Measurements from ENCODE around the gene PLA2G15.

The PLA2G15 gene, protein sequence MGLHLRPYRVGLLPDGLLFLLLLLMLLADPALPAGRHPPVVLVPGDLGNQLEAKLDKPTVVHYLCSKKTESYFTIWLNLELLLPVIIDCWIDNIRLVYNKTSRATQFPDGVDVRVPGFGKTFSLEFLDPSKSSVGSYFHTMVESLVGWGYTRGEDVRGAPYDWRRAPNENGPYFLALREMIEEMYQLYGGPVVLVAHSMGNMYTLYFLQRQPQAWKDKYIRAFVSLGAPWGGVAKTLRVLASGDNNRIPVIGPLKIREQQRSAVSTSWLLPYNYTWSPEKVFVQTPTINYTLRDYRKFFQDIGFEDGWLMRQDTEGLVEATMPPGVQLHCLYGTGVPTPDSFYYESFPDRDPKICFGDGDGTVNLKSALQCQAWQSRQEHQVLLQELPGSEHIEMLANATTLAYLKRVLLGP

DNA sequence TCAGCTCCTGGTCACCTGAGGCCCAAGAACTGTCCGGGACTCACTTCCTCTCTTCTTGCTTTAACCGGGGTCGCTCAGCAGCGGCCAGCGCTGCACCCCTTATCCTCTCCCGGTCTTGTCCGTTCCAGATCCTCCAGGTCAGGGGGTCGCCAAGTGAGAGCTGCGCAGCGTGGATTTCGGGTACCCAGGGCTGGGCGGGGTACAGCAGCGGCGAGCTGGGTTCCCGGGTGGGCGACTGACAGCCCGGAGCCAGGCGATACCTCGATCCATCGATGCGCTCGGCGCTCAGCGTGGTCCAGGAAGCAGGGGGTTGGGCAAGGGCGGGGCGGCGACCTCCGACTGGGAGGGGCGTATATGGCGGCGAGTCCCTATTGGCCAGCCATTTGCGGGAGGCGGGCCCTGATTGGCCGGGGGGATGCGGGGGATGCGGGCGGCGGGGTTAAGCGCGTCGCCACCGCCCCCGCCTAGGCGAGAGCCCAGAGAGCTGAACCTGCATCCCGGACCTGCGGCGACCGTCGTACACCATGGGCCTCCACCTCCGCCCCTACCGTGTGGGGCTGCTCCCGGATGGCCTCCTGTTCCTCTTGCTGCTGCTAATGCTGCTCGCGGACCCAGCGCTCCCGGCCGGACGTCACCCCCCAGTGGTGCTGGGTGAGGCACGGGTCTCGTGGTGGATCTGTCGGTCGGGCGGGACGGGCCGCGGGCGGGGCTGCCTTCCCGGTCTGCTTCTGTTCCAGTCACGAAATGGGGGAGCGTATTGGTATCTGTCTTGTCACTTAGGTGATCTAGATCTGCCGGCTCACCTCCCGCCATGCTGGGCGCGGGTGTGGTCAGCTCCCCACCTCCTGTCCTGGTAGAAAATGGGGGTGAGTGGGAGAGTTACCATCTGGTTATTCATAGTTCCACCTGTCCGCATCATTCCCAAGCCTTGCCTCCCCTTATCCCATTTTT lies at the start of gene PLA2G15:
Gene PLA2G15, plus strand, starts transcription at position 471 of the 951 bp plus-strand sequence. Its CDS starts 54 bp downstream, at position 525.
- DNase-seq: peak; percentile 94

DNA sequence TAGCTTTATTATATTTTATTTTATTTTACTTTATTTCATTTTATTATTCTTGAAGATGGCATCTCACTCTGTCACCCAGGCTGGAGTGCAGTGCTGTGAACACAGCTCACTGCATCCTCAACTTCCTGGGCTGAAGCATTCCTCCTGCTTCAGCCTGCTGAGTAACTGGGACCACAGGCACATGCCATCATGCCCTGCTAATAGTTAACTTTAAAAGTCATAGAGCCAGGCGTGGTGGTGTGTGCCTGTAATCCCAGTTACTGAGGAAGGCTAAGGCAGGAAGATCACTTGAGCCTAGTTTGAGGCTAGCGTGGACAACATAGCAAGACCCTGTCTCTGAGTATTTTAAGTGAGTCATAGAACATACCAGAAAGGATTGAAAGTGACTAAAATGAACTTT lies 47.9 kb upstream of the PLA2G15 start:
- DNase-seq: peak; percentile 30

DNA sequence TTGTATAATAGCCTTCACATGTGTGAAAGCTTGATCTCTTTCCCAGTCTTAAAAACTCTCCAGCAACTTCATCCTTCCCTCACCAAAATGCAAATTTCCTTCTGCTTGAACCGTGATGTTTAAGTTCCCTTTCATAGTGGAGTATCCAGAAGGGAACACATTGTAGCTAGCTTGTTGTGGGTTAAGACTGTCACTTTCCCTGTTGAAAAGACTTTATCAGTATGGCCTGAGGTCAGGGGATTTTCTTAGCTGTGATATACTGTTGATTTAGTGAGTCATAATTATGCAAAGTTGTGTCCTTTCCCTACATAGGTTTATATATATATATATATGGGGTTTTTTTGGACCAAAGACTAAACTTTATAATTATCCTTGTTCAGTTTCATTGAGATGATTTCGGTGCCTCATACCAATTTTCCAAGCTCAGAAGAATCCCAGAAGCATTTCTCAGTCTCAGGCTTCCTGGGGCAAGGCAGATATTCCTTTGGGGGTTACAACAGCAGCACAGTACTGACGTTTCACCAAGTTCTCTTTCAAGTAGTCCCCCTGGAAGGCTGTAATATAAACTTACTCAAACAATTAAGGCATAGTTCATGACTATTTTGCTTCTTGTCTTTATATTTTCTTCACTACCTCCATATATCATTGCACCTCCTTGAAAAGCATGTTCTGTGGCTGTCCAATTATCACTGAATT lies 44.9 kb upstream of the PLA2G15 start:
- DNase-seq: peak; percentile 56

DNA sequence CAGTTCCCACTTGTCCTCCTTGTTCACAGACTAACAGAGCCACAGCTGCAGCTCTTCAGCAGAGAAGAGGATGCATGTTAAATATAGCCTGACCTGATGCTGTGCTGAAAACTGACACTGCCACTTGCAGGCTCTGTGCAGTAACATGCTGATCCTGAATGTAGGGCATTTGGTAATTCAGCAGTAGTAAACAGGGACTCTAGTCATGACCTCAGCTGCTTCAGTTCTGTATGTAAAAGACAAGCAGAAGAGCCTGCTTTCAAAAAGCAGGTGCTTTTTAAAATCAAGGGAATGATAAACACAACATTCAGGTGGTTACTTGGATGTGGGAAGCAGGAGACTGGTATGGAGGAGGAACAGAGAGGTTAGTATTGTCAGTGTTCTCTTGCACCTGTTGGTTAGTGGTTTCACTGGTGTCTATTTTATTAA lies 43.1 kb upstream of the PLA2G15 start:
- DNase-seq: no peak

DNA sequence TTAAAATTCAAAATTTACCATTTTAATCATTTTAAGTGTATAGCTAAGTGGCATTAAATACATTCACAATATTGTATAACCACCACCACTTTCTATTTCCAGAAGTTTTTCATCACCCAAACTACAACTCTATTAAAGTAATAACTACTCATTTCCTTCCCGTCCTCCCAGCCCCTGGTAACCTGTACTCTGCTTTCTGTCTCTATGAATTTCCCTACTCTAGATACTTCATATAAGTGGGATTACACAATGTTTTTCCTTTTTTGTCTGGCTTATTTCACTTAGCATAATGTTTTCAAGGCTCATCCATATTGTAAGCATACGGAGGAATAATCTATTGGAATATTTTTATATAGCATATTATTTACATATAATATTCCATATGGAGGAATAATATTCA lies 38.9 kb upstream of the PLA2G15 start:
- no peak for DNase-seq

DNA sequence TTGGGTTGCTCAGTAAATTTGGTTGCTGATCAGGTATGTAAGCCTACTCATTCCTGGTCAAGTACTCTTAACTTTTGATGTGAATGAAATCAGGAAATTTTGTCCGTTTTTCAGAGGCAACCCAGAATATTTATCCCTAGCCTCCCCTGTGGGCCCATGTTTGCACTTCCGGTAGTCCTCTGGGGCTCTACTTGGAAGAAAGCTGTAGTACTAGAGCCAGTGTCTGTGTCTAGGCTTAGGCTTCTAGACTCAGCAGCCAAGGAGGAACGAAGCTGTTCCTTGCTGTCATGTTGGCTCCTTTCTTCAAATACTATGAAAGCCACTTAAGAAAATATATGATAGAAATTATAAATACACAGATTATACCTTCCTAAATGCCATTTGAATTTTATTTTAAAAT lies 30.4 kb upstream of the PLA2G15 start:
- no peak for DNase-seq

DNA sequence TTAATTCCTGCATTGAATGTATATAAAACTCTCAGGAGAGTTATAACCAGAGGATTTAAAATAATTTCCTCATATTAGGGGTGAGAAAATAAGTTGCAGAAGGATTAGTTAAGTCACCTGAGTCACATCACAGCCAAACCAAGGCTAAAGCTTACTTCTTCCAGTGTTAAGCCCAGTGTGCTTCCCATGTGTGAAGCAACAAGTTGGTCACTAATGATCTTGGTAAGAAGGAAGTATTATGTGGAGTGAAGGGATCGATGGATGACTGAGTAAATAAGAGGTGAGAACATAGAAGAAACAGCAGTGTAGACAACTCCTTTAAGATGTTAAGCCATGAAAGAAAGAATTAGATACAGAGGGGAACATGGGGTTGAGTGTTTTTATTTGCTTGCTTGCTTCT lies 29.9 kb upstream of the PLA2G15 start:
- no peak for DNase-seq

DNA sequence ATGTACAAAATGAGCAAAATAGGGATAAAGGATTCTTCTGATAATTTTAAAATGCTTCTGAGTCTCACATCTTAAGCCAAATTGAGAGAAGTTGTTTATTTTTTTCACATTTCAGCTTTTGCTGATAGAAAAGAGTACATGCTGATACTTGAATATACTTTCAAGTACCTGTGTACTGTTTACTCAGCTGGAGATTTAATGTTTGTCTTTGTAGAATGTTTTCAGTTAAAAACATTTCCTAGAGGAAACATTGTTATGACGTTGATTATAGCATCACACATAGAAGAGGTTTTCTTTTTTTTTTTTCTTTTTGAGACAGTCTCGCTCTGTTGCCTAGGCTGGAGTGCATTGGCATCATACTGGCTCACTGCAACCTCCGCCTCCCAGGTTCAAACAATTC lies 28.9 kb upstream of the PLA2G15 start:
- DNase-seq: no peak

DNA sequence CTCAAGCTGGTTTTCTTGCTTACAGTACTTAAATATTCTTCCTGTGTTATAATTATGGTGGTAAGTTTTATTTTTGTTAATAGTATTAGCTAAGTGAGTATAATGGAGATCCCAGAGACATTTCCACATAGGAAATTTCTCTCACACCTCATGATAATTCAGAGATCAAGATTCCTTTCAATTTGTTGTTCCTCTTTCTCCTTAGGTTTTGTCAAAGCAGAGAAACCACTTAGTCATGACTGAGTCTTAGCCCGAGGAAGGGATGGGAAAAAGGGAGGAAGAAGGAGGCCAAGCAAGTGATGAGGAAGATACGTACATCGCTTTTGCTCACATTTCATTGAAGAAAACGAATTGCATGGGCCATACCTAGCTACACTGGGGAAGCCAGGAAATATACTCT lies 27.7 kb upstream of the PLA2G15 start:
- DNase-seq: no peak

DNA sequence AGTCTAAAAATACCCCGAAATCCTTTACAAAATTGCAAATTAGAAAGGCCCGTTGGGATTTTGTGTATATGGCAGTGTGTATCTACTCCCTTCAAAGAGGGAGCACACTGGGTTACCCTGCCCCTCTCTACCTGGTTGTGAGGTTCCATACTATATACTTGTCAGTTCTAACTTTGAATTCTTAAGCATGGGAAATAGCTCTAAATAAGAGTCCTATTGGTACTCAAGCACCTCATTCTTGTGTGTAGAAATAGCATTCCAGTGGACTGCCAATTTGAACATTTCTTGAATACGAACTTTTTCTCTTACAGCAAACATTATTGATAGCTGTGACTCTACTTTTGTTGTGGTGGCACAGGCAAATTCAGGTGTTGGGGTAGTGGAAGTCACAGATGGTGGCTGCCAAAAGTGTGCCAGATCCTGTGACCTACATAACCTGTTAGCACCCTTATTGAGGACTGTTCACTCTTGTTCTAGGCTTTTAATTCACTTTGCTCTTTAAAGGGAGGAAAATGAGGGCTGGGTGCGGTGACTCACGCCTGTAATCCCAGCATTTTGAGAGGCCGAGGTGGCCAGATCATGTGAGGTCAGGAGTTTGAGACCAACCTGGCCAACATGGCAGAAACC lies 25.3 kb upstream of the PLA2G15 start:
- no peak for DNase-seq

DNA sequence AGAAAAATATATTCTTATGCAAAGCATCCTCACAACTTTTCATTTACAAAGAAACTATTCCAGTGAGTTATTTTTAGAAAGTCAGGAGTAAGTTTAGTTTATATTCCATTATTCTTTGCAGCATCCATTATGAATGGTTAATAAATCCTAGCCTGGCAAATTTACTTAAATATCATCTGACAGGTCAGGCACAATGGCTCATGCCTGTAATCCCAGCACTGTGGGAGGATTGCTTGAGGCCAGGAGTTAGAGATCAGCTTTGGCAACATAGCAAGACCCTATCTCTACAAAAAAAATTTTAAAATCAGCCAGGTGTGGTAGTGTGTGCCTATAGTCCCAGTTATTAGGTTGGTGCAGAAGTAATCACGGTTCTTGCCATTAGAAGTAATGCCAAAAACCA lies 22.1 kb upstream of the PLA2G15 start:
- no peak for DNase-seq

DNA sequence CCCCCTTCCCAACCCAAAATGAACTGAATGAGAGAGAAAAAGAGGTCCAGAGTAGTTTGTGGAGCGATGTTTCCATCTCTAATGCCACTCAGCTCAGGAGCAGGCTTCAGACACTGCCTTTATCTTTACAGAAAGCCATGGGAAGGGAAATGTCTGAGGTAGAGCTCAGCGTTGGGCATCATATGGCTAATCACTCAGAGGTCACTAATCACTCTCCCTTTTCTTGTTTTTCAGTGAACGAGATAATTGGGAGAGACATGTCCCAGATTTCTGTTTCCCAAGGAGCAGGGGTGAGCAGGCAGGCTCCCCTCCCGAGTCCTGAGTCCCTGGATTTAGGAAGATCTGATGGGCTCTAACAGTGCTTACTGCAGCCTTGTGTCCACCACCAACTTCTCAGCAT lies 19.1 kb upstream of the PLA2G15 start:
- no peak for DNase-seq

DNA sequence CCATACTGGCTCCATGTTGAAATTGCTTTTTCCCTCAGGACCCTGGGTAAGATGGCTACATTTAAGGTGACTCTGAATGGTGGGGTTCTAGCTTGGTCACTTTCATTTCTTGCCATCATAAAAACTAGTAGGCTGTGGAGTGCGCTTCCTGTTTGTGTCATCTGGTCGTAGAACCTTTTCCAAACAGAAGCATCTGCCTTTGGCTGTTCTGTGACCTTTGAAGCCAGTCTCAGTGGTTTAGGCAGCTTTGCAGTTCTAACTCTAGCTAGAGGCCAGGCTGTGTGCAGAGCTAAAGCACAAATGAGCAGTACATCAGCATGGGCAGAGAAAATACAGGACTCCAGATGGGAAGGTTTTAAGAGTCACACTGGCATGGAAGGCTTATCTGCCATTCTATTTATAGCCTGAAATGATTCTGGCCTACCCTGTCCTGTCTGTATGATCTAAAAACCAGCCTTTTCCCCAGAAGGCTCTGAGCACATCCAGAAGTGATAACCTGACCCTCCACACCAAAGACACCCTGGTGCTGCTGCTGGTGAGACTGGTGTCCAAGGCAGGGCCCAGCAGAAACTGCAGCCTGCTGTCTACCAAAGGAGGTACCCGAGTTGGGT lies 17.9 kb upstream of the PLA2G15 start:
- DNase-seq: no peak

DNA sequence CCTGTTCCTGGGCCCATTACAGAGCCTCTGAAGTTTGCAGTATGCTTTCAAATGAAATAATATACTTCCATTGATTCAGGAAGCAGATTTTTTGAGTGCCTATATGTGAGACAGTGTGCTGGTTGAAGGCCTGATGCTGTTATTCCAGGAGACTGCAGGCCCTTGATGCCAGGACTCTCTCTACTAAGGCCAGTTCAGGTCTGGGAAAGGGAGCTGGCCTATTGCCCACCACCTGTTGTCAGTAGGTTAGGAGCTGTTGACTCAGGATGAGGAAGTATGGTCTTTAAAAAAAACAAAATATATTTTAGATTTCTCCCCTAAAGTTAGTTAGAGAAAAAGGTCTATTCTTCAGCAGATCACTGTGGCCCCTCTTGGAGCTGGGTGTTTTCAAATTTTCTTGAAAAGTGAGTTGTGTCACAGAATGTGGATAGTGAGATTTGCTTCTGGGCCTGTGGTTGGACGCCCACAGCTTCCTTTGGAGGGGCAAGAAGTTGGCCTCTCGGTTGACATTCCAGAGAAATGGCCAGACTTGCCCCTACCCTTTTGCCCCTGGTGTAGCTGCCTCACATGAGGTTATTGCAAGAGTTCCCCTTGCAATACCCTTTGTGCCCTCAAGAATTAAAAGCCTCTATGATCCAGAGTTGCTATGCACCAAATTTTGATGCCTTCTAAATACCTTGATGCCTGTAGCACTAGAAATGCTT lies 17.2 kb upstream of the PLA2G15 start:
- DNase-seq: no peak

DNA sequence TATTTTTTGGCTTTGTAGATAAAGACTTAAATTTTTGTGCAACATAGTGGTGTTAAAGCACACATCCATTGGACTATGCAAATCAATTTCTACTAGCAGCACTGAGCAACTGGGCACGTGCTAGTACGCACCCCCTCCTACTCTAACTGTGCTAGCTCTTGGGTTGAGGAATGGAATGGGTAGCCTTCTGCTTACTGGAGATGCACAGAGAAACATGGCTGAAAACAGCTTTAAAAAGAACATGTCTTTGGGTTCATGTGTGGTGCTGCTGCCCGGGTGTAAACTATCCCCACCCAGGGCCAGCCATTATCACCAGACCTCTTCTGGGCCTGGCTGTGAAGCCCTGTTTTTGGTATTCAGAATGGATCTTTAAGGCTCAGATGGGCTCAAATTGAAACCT lies 16.5 kb upstream of the PLA2G15 start:
- no peak for DNase-seq

DNA sequence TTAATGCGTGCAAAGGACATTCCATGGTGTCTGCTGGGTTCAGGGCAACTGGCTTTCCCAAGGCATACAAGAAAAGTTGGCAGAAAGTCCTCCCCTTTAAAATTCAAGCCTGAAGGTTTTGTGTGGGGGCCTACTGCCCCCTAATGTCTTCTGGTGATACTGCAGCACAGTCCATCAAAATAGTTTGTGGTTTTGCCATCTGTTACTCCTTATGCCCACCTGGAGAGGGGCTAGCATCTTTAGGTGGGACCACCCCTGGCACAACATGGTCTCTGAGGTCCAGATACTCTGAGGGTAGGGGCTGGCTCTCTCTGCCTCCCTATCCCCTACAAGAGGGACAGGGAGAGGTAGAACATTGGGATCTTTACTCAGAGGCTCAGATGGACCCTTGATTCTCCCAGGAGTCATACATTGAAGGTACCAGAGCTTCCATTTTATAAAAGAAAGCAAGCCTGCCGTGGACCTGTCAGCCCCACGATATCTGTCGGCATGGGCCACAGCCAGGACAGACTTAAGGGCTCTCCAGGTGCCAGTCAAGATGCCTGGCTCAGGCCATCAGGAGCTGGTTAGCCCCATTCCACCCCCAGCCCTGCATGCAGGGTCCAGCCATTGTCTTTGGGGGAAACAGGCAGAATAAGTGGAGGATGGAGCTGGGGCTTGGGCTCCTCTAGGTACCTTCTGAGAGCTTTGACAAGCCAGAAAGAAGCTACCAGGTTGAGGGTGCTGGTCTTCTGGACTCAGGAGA lies 15.6 kb upstream of the PLA2G15 start:
- peak; percentile 60 for DNase-seq

DNA sequence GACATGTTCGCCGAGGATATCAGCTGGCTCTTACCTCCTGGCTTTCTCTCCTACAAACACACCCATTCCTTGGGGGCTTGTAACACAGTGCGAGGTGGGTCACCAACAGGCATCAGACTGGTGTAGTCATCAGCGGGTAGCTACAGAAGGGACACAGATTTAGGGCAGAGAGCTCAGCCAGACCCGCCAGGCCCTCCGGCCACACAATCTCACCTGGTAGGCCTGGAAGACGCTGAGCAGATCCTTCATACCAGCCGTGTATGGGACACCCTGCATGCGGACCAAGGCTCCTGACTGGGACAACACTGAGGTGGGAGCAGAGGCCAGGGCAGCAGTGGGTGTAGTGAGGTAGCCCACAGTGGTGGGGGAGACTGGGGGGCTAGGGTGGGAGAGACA lies 15.0 kb upstream of the PLA2G15 start:
- DNase-seq: no peak

DNA sequence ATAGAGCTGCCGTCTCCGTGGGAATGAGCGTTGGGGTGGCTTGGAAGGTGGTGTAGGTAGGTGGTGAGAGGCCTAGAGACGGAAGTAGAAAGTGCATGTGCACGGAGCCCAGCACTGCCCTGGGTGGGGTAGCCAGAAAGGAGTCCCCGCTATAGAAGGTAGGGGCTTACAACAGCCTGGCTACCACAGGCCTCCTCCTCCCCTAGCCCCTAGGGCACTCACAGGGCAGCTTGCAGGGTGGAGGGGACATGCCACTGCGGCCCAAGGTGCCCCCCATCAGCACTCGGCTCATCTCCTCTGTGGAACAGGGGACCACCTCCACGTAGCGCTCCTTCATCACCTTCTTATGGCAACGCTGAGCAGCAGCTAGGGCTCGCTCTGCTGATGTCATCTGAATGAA lies 14.2 kb upstream of the PLA2G15 start:
- DNase-seq: no peak

DNA sequence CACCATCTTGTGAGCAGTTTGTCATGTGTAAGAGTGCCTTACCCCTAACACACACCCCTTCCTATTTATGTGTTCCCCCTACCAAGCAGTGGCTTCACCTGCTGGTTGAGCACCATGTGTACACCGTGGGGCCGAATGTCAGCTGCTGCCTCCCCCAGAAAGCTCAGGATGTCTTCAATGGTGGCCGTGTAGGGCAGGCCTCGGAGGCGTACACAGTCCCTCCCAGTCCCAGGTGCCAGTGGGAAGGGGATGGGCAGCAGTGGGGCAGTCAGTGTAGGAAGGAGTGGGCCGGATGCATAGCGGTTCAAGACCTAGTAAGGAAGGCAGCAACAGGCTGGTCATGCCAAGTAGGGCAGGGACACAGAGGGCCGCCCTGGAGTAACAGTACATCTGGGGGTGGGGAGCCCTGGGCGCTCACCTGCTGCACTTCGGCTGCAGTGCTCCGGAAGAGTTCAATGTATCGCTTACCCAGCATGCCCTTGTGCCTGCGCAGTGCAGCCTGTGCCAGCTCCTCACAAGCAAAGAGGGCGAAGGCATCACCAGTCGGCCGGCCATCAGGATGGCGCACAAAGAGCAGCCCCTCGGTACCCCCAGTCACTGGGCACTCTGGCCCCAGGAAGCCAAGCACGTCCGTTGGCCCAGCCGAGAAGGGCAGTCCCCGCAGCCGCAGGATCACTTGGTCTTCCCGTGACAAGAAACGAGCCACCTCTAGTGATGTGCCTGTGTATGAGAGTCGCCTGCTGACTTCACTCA lies 13.6 kb upstream of the PLA2G15 start:
- no peak for DNase-seq

DNA sequence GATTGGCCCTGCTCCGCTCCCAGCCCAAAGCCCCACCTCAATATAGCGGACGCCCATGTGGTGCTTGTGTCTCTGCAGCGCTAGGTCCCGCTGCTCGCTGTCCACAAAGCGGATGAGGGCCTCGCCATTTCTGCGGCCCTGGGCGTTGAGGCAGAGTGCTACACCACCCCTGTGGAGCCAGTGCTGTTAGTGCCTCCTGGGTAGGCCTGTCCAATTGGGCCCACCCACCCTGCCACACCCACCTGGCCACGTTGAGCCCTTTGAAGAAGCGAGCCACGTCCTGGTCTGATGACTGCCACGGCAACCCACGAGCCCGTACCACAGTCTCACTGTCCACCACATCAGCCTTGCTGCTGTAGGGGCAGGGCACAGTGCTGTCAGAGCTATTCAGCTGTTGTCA lies 12.8 kb upstream of the PLA2G15 start:
- DNase-seq: no peak

All from fibroblast of skin of right biceps (primary cell).